ENCODE results near the gene FUT7. TPM values are rescaled to one million over a fixed set of nuclear protein-coding genes. Genes with fewer than 3 reads are reported as not detected.

Gene FUT7
- total and polyA plus RNA-seq, 9 of the 15 experiments (the other 6 are each of a cell fraction or from before 2014, with no cell fraction given): not detected

DNA sequence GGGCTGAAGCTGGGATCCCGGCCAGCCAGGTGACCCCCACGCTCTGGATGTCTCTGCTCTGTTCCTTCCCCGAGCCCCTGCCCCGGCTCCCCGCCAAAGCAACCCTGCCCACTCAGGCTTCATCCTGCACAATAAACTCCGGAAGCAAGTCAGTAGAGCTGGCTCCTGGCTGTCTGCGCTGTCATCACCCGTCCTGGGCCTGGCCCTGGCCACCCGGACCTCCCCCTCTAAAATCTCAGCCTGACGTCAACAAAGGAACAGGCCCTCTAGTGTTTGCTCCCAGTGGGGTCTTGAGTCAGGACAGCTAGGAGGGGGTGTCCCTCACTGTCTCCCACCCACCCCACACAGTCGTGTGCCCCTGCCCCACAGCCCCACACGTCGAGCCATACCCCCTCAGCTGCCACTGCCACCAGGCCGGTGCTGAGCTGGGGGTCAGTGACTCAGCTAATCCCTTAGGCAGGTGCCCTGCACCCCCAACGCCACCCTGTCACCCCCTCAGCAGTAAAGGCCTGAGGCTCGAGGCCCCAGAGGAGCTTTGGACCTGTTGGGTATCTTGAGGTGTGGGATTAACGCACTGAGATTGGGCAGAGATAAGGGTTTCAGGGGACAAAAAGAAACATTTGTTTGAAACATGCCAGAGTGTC is 50.2 kb downstream of the FUT7 start:
- ChIA-PET POLR2A (interaction anchor here (0.5 to 0.9 kb wide), 2 partner anchors 11 to 37 kb away, joined by 3 to 5 read pairs; no protein-coding TSS in a partner anchor), CTCF (ENCODE audit: low intra/inter-chr PET ratio) (no interaction called here)
- no peaks in the 10 kb centered on the region for H3K27me3 ChIP-seq (ENCODE audit: control insufficient read depth in 2 of 2, insufficient read depth in 2 of 2, low read length in 2 of 2)
- H3K9me3 ChIP-seq (replicated peaks; ENCODE audit: control insufficient read depth, insufficient read depth, low read depth, low read length): no peaks in the 10 kb centered on the region
- DNase-seq (ENCODE audit: extremely low read depth in 1 of 4, low spot score in 3 of 4) (no peak), FAIRE-seq (no peak), ATAC-seq (no peak)
- intact Hi-C loops (cut with micrococcal nuclease): no loop called here
- no peaks in the 10 kb centered on the region for H3K36me3 ChIP-seq (ENCODE audit: control insufficient read depth, insufficient read depth, low read length)
- H3K9ac ChIP-seq (ENCODE audit: insufficient read depth in 1 of 2, low read depth in 2 of 2, low read length in 2 of 2): peak overlapping the region in 1 of 2 experiments; percentile 7; a peak in 2 of 4 replicates
- no peaks in the 10 kb centered on the region for H3K79me2 ChIP-seq (ENCODE audit: control insufficient read depth, insufficient read depth, low read length)
- peaks cover 9 to 86% of the 10 kb centered on the region in 2 experiments; a peak in 4 of 5 replicates for H3K4me1 ChIP-seq (replicated peaks in 1 of 2; ENCODE audit: control insufficient read depth in 2 of 2, insufficient read depth in 2 of 2, low read length in 2 of 2)
- no peak overlapping the region for H3K4me3 ChIP-seq
- WGBS (ENCODE audit: insufficient coverage, low coverage, missing lambda C conversion rate): 20% methylated on average over 13 of the region's 17 CpGs
- H4K20me1 ChIP-seq (replicated peaks; ENCODE audit: control insufficient read depth, insufficient read depth, low read length): no peaks in the 10 kb centered on the region
- no peak overlapping the region for H3K4me2 ChIP-seq (ENCODE audit: insufficient read depth, low read length)
- in situ Hi-C loops (cut with MboI): no loop called here
- no TSS peak for BruUV-seq (replicated peaks)
- no peak overlapping the region for H2AFZ ChIP-seq (ENCODE audit: low read depth, low read length)
- H3K27ac ChIP-seq (ENCODE audit: extremely low read depth, low read depth, low read length): no peak overlapping the region
- H3K9me1 ChIP-seq (ENCODE audit: control insufficient read depth, insufficient read depth, low read length): no peaks in the 10 kb centered on the region
- TF ChIP-seq GATA2 (CRISPR knock-in tag; IDR thresholded peaks at IDR 0.05) (peak; percentile 36; the same call in 1 of the 2 replicates), CSDE1 (IDR thresholded peaks at IDR 0.05) (no peak), HEY1 (CRISPR knock-in tag; IDR thresholded peaks at IDR 0.05; ENCODE audit: borderline replicate concordance) (no peak), MEIS2 (IDR thresholded peaks at IDR 0.05; ENCODE audit: partially characterized antibody) (peak; percentile 11), ZNF592 (IDR thresholded peaks at IDR 0.05) (no peak), HMGN3 (IDR thresholded peaks at IDR 0.05; ENCODE audit: borderline replicate concordance, extremely low read depth, insufficient read length, low read depth, low read length) (no peak), ZNF57 (CRISPR knock-in tag; IDR thresholded peaks at IDR 0.05) (no peak), TCF7 (IDR thresholded peaks at IDR 0.05; ENCODE audit: borderline replicate concordance) (no peak)
